GM18867 (cell line): ENCODE data around the gene FYB1.
"Not testable (repeated sequence)": the region's sequence is repeated elsewhere in the genome, so short reads cannot be mapped to it uniquely, and the experiment has no call there.

ENCODE experiments used
- ATAC-seq: cut with Tn5 transposase; IDR thresholded peaks from one replicate; pipeline ENCODE4 v1.9.1; 2021; ENCODE audit warnings: mild to moderate bottlenecking, moderate library complexity; ENCODE audit not compliant: unreplicated experiment

Gene FYB1, protein sequence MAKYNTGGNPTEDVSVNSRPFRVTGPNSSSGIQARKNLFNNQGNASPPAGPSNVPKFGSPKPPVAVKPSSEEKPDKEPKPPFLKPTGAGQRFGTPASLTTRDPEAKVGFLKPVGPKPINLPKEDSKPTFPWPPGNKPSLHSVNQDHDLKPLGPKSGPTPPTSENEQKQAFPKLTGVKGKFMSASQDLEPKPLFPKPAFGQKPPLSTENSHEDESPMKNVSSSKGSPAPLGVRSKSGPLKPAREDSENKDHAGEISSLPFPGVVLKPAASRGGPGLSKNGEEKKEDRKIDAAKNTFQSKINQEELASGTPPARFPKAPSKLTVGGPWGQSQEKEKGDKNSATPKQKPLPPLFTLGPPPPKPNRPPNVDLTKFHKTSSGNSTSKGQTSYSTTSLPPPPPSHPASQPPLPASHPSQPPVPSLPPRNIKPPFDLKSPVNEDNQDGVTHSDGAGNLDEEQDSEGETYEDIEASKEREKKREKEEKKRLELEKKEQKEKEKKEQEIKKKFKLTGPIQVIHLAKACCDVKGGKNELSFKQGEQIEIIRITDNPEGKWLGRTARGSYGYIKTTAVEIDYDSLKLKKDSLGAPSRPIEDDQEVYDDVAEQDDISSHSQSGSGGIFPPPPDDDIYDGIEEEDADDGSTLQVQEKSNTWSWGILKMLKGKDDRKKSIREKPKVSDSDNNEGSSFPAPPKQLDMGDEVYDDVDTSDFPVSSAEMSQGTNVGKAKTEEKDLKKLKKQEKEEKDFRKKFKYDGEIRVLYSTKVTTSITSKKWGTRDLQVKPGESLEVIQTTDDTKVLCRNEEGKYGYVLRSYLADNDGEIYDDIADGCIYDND

GRCh38 chr5:39219437-39219836 lies at the start of gene FYB1:
TSS of gene FYB1 (minus strand) at chr5:39219563. CDS start at chr5:39202960, 16,603 bp downstream.
- ATAC-seq = no peak

DNA sequence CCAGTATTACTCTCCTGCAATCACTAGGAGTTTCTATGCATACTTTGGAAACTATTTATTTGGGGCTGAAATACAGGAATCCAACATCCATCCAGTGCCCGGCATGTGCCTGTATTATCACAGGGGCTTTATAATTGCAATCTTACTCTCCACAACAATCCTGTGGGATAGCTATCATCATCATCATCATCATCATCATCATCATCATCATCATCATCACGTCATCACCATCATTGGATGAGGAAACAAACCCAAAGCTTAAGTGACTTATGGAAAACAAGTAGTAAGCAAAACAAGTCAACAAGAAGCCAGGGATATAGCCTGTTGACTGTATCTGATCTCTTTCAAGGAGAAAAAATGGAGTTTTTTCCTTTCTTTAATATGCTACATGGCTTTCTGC lies 47.8 kb upstream of the FYB1 start:
- ATAC-seq = no peak

- ATAC-seq = no peak
Measured at GRCh38 chr5:39266442-39266841, 47.1 kb upstream of the FYB1 start.

GRCh38 chr5:39264528-39264927 lies 45.2 kb upstream of the FYB1 start:
- peak; percentile 99 for ATAC-seq

- no peak for ATAC-seq
Measured at GRCh38 chr5:39262981-39263380, 43.6 kb upstream of the FYB1 start.

DNA sequence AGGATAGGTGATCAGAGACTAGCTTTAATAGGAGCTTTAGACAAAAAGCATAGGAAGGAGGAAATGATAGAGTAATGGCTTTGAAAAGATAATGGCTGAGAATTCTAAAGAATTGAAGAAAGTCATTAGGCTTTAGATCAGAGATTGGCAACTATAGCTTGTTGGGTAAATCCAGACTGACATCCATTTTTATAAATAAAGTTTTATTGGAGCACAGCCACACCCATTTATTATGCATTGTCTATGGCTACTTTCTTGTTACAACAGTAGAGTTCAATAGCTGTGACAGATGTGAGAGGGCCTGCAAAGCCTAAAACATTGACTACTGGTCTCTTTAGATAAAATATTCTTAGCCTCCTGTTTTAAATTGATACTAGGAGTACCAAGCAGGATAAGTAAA lies 40.7 kb upstream of the FYB1 start:
- ATAC-seq = no peak

DNA sequence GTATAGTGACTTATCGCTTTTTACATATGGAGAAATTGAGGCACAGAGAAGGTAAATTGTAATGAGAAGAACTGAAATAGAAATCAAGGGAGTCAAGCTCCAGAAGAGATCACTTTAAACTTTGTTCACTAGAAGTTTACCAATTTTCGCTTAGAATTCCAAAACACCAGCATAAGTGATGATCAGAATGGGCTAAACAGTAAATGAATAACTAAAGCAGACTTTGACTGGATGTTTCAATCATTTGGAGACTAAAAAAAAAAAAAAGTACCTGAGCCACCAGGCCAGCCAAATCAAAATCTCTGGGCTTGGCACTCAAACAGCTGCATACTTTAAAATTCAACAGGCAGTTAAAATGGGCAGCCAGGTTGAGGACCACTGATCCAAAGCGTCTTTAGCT lies 38.2 kb upstream of the FYB1 start:
- ATAC-seq = no peak

DNA sequence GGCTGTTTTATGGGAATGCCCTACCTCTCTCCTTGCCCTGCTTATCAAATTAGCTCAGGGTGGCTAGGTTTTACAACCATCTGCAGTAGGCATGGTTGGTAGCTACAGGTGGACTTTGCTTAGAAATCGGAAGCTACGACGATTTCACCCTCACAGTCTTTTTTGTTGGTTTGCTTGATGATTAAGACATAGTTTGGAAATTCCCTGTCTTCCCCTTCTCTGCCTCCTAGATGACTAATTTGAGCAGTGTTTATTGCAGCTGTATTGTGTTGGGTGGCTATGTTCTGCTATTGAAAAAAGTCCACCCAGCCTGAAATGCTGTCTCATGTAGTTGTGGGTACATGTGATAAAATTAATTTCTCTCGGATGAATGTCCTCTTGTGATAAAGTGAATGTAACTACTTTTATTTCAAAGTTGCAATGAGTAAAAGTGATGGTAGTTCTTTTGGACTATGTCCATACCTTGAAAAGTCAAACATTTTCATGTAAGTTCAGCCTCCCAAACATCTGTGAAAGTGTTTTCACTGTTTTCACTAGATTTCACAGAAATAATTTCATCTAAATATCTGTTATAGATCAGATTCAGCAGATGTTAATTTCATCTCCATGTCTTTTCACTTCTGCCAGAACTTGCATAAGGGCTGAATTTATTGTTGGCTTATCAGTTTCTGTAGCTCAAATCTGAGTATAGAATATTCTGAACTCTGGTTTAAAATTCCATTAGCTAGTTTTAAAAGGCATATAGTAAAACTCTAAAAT lies 37.3 kb upstream of the FYB1 start:
- peak; percentile 75 for ATAC-seq

DNA sequence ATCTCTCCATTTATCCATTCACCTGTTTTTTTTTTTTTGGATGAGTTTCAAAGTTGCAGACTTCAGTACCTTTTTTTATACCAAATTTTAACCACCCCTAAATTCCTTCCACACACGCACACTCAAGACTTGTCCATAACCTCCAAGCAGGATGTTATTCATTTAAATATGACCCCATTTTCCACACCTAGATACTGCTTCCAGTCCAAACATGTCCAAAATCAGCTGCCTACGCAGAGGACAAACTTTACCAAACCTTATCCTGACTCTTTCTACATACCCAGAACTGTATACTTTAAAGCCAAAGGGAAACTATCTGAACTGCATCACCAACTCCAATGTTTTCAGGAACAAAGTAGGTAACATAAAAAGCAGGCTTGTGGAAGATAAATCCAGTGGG lies 36.0 kb upstream of the FYB1 start:
- no peak for ATAC-seq

DNA sequence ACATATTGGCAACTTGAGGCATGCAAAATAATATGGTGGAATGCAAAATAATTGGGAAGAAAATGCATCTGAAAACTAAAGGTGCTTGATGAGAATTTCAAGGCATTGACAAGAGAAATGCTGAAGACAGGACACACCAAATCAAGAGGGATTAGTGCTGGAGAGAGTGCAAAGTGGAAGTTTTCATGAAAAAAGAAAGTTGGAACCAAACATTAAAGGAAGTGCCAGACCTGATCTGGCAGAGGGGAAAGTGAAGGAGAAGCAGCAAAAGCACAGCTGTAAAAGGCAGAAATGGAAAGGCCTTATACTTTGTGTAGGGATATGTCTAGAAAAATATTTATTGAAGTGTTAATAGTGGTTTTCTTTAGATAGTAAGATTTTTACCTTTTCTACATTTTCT lies 35.3 kb upstream of the FYB1 start:
- ATAC-seq = no peak

- ATAC-seq = no peak
Measured at GRCh38 chr5:39253196-39253595, 33.8 kb upstream of the FYB1 start.

DNA sequence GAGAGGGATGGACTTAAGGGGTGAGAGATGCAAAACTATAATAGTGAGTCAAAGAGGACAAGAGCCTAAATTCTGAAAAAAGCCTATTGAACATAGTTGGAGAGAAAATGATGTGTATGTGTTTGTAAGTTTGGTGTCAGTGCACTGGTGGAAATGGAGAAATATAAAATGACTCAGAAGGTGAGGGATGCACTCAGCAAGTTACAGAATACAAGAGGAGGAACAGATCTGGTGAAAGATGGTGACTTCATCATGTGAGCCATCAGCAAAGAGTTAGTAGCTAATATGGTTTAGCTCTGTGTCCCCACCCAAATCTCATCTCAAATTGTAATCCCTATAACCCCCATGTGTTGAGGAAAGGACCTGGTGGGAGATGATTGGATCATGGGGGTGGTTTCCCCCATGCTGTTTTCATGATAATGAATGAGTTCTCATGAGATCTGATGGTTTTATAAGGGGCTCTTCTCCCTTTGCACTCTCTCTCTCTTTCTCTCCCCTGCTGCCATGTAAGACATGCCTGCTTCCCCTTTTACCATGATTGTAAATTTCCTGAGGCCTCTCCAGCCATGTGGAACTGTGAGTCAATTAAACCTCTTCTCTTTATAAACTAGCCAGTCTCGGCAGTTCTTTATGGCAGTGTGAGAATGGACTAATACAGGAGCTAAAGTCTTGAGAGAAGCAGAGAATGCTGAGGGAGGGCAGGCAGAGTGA lies 30.4 kb upstream of the FYB1 start:
- ATAC-seq = no peak

GRCh38 chr5:39249069-39249468 lies 29.7 kb upstream of the FYB1 start:
- ATAC-seq = no peak

DNA sequence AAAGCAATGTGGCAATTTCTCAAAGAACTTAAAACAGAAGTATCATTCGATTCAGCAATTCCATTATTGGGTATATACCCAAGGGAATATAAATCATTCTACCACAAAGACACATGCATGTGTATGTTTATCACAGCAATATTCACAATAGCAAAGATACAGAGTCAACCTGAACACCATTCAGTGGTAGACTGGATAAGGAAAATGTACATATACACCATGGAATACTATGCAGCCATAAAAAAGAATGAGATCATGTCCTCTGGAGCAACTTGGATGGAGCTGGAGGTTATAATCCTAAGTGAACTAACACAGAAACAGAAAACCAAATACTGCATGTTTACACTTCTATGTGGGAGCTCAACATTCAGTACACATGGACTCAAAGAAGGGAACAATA lies 21.4 kb upstream of the FYB1 start:
- ATAC-seq = no peak

- ATAC-seq = no peak
Measured at GRCh38 chr5:39238366-39239105, 19.2 kb upstream of the FYB1 start.

- no peak for ATAC-seq
Measured at GRCh38 chr5:39236718-39237117, 17.4 kb upstream of the FYB1 start.

- no peak for ATAC-seq
Measured at GRCh38 chr5:39235648-39236047, 16.3 kb upstream of the FYB1 start.

- ATAC-seq = not testable (repeated sequence)
Measured at GRCh38 chr5:39234494-39234893, 15.1 kb upstream of the FYB1 start.

DNA sequence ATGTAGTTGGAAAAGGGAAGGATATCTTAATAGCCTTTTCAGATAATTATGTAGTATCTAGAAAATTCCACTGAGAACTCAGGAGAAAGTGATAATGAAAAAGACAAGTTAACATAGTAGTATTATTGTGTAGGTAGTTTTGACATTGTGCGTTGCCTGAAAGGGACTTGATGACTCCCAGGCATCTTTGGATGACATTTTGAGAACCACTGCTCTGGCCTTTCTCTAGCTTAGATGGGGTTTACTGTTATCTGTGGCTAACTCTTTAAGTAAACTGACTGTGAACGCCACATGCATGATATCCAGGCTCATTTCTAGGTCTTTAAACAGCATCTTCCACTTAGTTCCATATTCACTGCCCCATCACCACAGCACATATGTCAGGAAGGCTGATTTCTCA lies 14.4 kb upstream of the FYB1 start:
- ATAC-seq = no peak
